Fibroblast of peridontal ligament (primary cell): ENCODE measurements around the gene LYZL1.
"Not testable (repeated sequence)": the region's sequence is repeated elsewhere in the genome, so short reads cannot be mapped to it uniquely, and the experiment has no call there.

Experiments used
- DNase-seq: peaks from one replicate; pipeline ENCODE4 v3.0.0-alpha.2; 2010; ENCODE audit errors: extremely low read depth

LYZL1 gene

GRCh38 chr10:29308142-29308541, 19.3 kb downstream of the LYZL1 start:
- not testable (repeated sequence) for DNase-seq

- DNase-seq: no peak
Measured at GRCh38 chr10:29309465-29309864, 20.6 kb downstream of the LYZL1 start.

- DNase-seq: peak; percentile 15
Measured at GRCh38 chr10:29310463-29310862, 21.6 kb downstream of the LYZL1 start.

GRCh38 chr10:29313071-29313470, 24.2 kb downstream of the LYZL1 start:
- no peak for DNase-seq

GRCh38 chr10:29314726-29315125, 25.9 kb downstream of the LYZL1 start:
- no peak for DNase-seq

- no peak for DNase-seq
Measured at GRCh38 chr10:29315814-29316213, 26.9 kb downstream of the LYZL1 start.

- DNase-seq: no peak
Measured at GRCh38 chr10:29316308-29317026, 27.6 kb downstream of the LYZL1 start.

GRCh38 chr10:29317027-29317420, 28.2 kb downstream of the LYZL1 start:
- no peak for DNase-seq

GRCh38 chr10:29317423-29318021, 28.7 kb downstream of the LYZL1 start:
- DNase-seq: no peak

- peak; percentile 68 for DNase-seq
Measured at GRCh38 chr10:29318141-29319071, 29.5 kb downstream of the LYZL1 start.

- no peak for DNase-seq
Measured at GRCh38 chr10:29319205-29319781, 30.4 kb downstream of the LYZL1 start.

GRCh38 chr10:29320680-29321121, 31.8 kb downstream of the LYZL1 start:
- not testable (repeated sequence) for DNase-seq

- DNase-seq: no peak
Measured at GRCh38 chr10:29321656-29322055, 32.8 kb downstream of the LYZL1 start.

GRCh38 chr10:29322918-29323317, 34.0 kb downstream of the LYZL1 start:
- DNase-seq: no peak

GRCh38 chr10:29323367-29323766, 34.5 kb downstream of the LYZL1 start:
- DNase-seq: no peak

- DNase-seq: no peak
Measured at GRCh38 chr10:29324220-29324841, 35.5 kb downstream of the LYZL1 start.

GRCh38 chr10:29326299-29326698, 37.4 kb downstream of the LYZL1 start:
- no peak for DNase-seq

GRCh38 chr10:29326886-29327745, 38.2 kb downstream of the LYZL1 start:
- no peak for DNase-seq

GRCh38 chr10:29327746-29328102, 38.9 kb downstream of the LYZL1 start:
- no peak for DNase-seq

GRCh38 chr10:29328983-29329382, 40.1 kb downstream of the LYZL1 start:
- DNase-seq: peak; percentile 82

- peak; percentile 33 for DNase-seq
Measured at GRCh38 chr10:29329420-29329819, 40.5 kb downstream of the LYZL1 start.
